SKM-1 (cell line): ENCODE data around the gene INSYN2A.

Experiments
- DNase-seq: peaks from one replicate; lab custom pipeline; 2025; ENCODE audit not compliant: unreplicated experiment; lab: John Stamatoyannopoulos, UW

The INSYN2A gene

DNA sequence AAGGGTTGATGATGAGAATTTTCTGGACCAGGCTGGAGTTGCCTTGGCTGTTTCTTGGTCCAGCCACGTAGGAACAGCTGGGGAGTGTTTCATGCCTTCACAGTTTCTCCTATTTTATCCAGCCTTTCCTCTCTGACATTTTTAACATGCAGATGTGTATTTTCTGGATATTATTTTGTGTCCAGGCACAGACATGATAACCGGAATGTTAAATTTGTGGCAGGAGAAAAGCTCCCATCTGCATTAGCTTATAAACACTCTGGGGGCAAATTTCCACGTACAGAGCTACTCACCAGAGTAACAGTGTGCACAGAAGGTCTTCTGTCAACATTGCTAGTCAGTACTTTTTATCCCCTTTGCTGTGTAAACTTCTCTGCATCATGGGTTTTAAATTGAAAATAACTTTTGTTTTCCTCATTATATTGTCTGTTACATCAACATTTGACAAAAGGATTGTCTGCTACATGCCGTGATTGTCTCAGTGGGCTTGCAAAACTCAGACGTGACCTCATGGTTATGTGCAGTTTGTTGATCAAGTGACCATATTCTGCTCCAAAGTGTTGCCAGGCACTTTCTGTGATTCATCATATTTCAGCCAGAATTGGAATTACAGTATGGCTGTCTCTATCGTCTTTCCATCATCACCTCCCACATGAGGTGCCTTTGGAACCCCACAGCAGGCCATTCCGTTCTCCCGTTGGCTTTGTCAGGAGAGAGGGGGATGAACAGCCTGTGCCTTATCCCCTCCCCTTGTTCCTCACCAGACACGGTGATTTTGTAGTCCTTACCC is 41.4 kb downstream of the INSYN2A start:
- DNase-seq: no peak

DNA sequence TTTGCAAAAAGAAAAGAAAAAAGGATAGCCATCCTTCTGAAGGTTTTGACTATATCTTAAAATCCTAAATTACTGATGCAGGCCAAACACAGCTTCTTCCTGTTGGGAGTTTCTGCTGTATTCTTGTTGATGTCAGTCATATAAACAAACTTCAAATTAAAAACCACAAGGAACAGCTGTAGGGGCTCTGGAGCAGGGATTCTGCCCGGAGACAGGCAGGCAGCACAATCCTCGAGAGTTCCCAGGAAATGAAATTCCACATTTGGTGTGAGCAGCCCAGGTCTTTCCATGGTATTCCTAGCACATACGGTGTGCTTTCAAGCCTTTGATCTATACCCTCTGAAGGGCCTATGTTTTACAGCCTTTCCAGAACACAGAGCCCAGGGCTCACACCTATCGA is 43.2 kb downstream of the INSYN2A start:
- no peak for DNase-seq

DNA sequence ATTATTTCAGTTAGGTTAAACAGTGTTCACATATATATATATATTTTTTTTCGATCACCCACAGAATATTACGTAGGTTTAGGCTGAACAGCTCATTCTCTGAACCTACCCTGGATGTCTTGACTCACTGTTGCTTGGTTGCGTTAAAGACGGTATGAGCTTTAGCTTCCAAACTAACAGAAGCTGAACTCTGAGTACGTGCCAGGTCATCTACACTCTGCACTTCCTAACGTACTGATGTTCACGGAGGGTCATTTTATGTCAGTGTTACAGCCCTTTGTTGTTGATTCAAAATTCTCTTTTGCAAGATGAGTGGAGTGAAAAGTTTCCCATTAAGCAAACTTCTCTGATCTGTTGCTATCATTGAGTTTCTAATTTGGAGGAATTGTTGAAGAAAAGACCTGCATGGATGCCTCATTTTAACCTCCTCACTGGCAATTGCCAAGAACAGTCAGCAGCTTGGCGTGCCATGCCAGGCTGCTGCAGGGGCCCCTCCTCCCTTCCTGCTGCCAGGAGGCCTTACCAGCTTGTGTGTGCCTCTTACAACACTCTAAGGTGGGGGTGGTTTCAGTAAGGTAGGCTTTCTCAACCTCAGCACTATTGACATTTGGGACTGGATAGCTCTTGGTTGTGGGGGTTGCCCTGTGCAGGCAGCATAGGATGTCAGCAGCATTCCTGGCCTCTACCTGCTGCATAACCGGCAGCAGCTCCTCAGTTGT is 44.3 kb downstream of the INSYN2A start:
- no peak for DNase-seq

GRCh38 chr10:127151541-127151940 is 44.9 kb downstream of the INSYN2A start:
- no peak for DNase-seq

GRCh38 chr10:127150136-127150535 is 46.3 kb downstream of the INSYN2A start:
- DNase-seq: no peak

GRCh38 chr10:127149501-127150081 is 46.8 kb downstream of the INSYN2A start:
- no peak for DNase-seq

DNA sequence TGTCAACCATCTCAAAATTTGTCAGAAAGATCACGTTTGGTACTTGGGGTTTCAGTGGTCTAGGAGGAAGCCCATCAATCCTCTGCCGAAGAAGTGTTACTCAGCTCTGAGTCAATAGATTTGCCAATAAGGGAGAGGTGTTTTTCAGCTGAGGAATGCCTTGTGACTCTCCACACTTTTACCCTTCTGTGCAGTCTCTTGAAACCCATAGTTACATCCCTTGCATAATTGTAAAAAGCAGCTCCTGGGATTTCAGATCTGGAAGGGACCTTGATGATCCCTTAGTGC is 47.5 kb downstream of the INSYN2A start:
- DNase-seq: no peak

DNA sequence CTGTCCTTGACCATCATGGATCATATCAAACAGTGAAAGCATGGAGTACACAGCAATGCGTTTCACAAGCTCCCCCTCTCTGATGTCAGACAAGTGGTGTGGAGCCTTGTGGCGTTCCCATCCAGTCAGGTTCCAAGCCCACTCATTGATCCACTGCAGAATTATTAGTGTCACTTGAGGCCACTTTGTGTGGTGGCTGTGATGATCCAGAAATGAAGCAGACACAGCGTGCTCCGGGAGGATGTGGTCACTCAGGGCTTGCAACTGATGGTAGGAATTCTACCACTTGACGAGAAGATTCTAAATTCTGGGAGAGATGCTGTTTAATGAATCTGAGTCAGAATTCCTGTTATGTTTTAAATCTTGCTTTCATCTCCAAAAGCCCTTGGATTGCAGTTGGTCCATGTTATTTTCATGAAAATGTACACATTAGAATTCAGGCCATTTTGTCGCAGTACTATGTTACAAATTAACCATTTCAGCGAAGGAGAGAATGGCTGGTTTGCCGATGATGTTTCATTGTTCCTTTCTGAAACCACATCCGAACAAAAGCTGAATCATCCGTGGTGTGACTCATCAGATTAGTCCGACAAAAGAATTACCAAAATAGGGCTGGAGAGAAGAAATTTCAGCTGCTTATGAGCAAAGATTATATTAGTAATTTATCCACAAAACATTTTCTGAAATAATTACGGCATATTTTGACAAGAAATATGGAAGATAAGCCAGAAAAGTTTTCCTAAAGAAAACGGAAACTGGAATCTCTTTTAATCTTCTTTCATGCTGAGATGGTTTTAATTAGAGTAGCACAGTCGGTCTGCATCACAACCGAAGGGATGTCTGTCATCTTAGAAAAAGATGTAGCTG is 48.1 kb downstream of the INSYN2A start:
- peak; percentile 9 for DNase-seq

GRCh38 chr10:127146661-127147060 is 49.7 kb downstream of the INSYN2A start:
- DNase-seq: no peak
